SK-N-MC (cell line): Measurements from ENCODE around the gene MTERF1.
A peak's percentile ranks its signal among the peaks of the same experiment; 100 is the strongest.
"Not testable (repeated sequence)": the region's sequence is repeated elsewhere in the genome, so short reads cannot be mapped to it uniquely, and the experiment has no call there.

Source experiments
- DNase-seq: peaks from one replicate; pipeline ENCODE4 v3.0.0-alpha.2; 2011; ENCODE audit warnings: low read depth, low spot score
- H3K27ac ChIP-seq: fragments of 200-600 bp; sonication (generic); 2 replicates; pipeline ENCODE4 v1.5.1; 2016; ENCODE audit warnings: mixed run types
- H3K36me3 ChIP-seq: fragments of 200-600 bp; sonication (generic); 2 replicates; pipeline ENCODE4 v1.6.1; 2017; ENCODE audit warnings: antibody characterized with exemption, low read length, mixed read lengths; ENCODE audit not compliant: insufficient read depth
- H3K4me3 ChIP-seq: fragments of 200-600 bp; sonication (generic); 2 replicates; pipeline ENCODE4 v1.5.1; 2016
- H3K9ac ChIP-seq: fragments of 200-600 bp; sonication (generic); 2 replicates; pipeline ENCODE4 v1.8.0; 2017; ENCODE audit warnings: mixed run types, mixed read lengths; ENCODE audit not compliant: insufficient read length
- H3K9me3 ChIP-seq: fragments of 200-600 bp; sonication (generic); 2 replicates; pipeline ENCODE4 v1.6.1; 2017; ENCODE audit warnings: low read depth, mild to moderate bottlenecking, antibody characterized with exemption, low read length, moderate library complexity, mixed read lengths
- EZH2 ChIP-seq: fragments of 200-600 bp; sonication (generic); IDR thresholded peaks from one replicate; pipeline ENCODE4 v1.6.1; 2017; ENCODE audit warnings: antibody characterized with exemption
- FOXP2 ChIP-seq: optimal IDR thresholded peaks from 2 replicates; pipeline ENCODE3; 2011; ENCODE audit warnings: mild to moderate bottlenecking, moderate library complexity; ENCODE audit not compliant: insufficient read depth; ENCODE audit errors: extremely low read length, control extremely low read depth
- POLR2AphosphoS5 ChIP-seq: IDR thresholded peaks from 2 replicates; pipeline ENCODE4 v1.6.1; 2012; ENCODE audit warnings: mild to moderate bottlenecking, low read depth, low read length, borderline replicate concordance

Gene MTERF1

DNA sequence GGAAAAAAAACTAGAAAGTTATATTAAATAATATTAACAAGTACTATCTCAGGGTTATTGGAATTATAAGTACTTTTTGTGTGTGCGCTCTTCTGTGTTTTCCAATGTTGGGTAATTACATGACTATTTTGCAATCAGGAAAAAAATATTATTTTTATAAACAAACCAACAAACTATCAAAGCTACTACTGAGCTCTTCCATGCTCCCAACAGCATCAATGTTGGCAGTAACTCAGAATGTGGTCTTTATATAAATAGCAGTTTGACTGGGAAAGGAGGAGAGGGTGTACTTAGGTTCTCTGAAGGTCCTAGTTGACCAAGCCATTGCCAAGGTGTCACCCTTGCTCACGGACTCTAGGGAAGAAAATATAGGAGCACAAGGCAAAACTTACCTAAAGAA, 15.0 kb downstream of the MTERF1 start:
- Histone ChIP-seq H3K9ac (peak overlapping the region; percentile 63), H3K27ac (peak overlapping the region; percentile 100), H3K4me3 (0 out of 2 replicates have a peak overlapping the region, but pooled peaks have one; percentile 43), H3K36me3 (peaks cover 11% of the 10 kb centered on the region; the same call in 1 of the 2 replicates), H3K9me3 (no peaks in the 10 kb centered on the region)
- TF ChIP-seq EZH2 = no peak
- no peak for DNase-seq

DNA sequence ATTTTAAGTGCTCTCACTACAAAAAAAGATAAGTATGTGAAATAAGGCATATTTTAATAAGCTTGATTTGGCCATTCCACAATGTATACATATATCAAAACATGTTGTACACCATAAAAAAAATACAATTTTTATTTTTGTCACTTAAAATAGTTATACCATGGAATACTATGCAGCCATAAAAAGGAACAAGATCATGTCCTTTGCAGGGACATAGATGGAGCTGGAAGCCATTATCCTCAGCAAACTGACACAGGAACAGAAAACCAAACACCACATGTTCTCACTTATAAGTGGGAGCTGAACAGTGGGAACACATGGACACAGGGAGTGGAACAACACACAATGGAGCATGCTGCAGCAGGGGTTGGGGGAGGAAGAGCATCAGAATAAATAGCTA, 15.9 kb downstream of the MTERF1 start:
- DNase-seq, H3K9me3 ChIP-seq, H3K4me3 ChIP-seq, H3K9ac ChIP-seq: not testable (repeated sequence)
- Histone ChIP-seq H3K27ac (peak overlapping the region; percentile 100; the same call in 1 of the 2 replicates), H3K36me3 (peaks cover 11% of the 10 kb centered on the region; the same call in 1 of the 2 replicates)

DNA sequence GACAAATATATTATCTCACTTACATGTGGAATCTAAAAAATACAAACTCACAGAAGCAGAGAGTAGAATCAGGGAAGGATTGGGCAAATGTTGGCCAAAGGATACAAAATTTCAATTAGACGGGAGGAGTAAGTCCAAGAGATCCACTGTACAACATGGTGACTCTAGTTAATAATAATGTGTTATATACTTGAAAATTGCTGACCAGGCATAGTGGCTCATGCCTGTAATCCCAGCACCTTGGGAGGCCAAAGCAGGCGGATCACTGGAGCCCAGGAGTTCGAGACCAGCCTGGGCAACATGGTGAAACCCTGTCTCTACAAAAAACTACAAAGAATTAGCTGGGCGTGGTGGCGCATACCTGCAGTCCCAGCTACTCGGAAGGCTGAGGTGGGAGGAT, 16.4 kb downstream of the MTERF1 start:
- H3K4me3 ChIP-seq = no peak overlapping the region
- no peak for TF ChIP-seq EZH2
- no peak for TF ChIP-seq POLR2AphosphoS5
- TF ChIP-seq FOXP2 = no peak
- DNase-seq = no peak
- H3K36me3 ChIP-seq = peaks cover 11% of the 10 kb centered on the region; the same call in 1 of the 2 replicates
- H3K9ac ChIP-seq = no peak overlapping the region
- H3K9me3 ChIP-seq = no peaks in the 10 kb centered on the region
- H3K27ac ChIP-seq = no peak overlapping the region

DNA sequence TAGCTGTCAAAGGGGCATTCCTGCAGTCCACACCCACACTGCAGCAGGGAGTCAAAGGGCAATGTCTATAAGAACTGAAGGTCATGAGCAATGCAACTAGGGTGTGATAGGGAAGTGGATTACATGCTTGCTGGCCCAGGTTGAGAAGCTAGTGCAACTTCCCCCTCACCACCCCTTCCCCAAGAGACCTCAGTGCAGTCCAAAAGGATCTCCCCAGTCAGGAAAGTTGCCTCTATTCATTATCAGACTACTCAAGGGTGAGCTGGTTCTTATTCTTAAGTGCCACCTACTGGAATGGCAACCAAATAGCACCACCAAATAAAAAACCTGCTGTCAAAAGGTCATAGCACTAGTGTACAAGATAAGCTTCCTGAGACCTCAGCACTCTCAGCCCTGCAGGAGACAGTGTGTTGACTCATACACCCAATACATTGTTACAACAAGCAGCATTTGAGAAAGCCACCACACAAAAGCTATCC, 28.2 kb downstream of the MTERF1 start:
- no peak for TF ChIP-seq FOXP2
- TF ChIP-seq EZH2 = no peak
- TF ChIP-seq POLR2AphosphoS5 = no peak
- Histone ChIP-seq H3K36me3 (peaks cover 5% of the 10 kb centered on the region; the same call in 1 of the 2 replicates), H3K4me3 (no peak overlapping the region), H3K9ac (no peak overlapping the region), H3K27ac (no peak overlapping the region), H3K9me3 (peaks cover 9% of the 10 kb centered on the region; the same call in 1 of the 2 replicates)
- no peak for DNase-seq

DNA sequence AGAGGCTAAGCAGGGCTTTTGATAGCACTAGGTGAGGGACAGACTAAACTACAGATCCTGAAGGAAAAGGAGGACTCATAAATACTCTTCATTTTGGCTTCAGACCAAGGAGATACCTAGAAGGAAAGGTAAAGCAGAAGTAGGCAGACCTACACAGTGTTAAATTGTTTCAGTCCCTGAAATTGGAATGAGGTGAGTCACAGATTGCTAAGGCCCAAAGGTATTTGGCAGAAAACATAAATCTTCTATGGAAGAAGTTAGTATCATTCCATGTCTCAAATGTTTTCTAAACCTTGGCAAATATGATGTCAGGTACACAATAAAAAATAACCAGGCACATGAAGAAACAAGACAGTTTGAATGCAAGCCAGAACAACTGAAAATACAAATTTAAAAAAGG, 30.0 kb downstream of the MTERF1 start:
- H3K36me3 ChIP-seq = peaks cover 5% of the 10 kb centered on the region; the same call in 1 of the 2 replicates
- H3K4me3 ChIP-seq = no peak overlapping the region
- H3K9ac ChIP-seq = no peak overlapping the region
- H3K27ac ChIP-seq = no peak overlapping the region
- H3K9me3 ChIP-seq = peaks cover 9% of the 10 kb centered on the region; the same call in 1 of the 2 replicates
- TF ChIP-seq EZH2 (no peak), FOXP2 (no peak), POLR2AphosphoS5 (no peak)
- DNase-seq = no peak

DNA sequence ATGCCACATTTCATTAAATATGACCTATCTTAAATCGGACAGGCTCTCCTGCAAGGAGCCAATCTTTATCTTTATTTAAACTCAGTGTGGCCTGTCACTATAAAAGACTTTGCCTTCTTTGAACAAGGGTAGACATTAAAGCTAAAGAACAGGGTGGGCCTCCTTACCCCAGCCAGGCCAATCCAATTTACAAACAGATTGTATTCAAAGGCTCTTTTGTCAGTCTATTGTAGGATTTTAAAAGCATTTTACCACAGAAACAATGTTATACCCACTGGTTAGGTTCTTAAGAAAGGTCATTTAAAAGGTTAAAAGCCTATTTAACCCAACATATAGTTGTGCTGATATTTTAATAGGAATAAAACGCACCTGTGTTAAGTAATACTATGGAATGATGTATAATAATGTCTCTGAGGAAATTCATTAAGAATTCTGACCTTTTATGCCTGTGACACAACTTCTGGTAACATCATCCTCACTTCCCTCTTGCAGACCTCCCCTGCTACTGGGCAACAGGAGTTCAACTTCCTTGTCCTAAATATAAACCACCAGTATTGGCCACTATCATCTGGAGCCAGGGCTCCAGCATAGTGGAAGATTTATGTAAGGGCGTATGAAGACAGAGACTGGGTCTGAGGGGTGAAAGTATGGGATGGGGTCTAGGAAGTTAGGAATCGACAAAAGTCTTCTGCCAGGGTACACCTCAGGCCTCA, 32.5 kb downstream of the MTERF1 start:
- TF ChIP-seq FOXP2 = no peak
- no peaks in the 10 kb centered on the region; the same call in 1 of the 2 replicates for H3K36me3 ChIP-seq
- DNase-seq = no peak
- no peak overlapping the region for H3K4me3 ChIP-seq
- H3K9me3 ChIP-seq = peaks cover 6% of the 10 kb centered on the region; the same call in 1 of the 2 replicates
- H3K9ac ChIP-seq = no peak overlapping the region
- no peak overlapping the region; the same call in 1 of the 2 replicates for H3K27ac ChIP-seq

DNA sequence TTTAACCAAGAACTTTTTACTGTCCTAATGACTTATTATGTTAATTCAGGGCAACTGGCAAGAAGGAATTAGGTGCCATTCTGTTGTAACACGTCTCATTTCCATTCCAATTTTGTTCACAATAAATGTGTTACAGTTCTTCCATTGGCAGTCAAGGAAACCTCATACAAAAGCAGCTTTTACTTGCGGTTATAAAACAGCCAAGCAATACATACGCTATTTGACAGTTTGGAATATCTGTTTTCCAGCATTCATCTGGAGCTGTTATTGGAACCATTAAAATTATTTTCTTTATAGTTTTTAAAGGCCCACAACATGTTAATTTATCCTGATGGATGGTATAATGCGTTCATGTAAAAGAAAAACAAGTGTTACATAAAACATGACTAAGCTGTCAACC, 33.3 kb downstream of the MTERF1 start:
- H3K36me3 ChIP-seq = no peaks in the 10 kb centered on the region
- peak overlapping the region; percentile 69; the same call in 1 of the 2 replicates for H3K27ac ChIP-seq
- H3K4me3 ChIP-seq = no peak overlapping the region
- DNase-seq = no peak
- TF ChIP-seq POLR2AphosphoS5 = no peak
- H3K9ac ChIP-seq = no peak overlapping the region
- no peaks in the 10 kb centered on the region for H3K9me3 ChIP-seq

DNA sequence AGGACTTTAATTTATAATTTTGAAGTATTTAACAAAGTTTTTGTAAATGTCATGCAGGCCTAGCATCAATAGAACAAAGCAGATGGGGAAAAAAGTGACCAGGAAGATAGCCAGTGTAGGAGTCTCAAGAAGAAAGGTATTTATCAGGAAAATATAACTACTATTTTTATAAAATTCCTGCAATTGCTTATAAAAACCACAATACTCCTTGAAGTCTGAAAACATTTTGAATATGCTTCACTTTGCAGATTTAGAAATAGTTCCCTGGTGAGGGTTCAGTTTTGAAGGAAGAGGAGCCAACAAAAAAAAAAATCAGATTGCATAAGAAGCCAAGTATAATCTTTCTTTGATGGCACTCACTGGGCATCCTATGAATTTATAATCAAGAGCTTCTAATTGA, 34.1 kb downstream of the MTERF1 start:
- Histone ChIP-seq H3K27ac (peak overlapping the region; percentile 69), H3K9ac (no peak overlapping the region), H3K4me3 (no peak overlapping the region), H3K36me3 (no peaks in the 10 kb centered on the region), H3K9me3 (no peaks in the 10 kb centered on the region)
- TF ChIP-seq FOXP2 (no peak), POLR2AphosphoS5 (no peak)
- no peak for DNase-seq

DNA sequence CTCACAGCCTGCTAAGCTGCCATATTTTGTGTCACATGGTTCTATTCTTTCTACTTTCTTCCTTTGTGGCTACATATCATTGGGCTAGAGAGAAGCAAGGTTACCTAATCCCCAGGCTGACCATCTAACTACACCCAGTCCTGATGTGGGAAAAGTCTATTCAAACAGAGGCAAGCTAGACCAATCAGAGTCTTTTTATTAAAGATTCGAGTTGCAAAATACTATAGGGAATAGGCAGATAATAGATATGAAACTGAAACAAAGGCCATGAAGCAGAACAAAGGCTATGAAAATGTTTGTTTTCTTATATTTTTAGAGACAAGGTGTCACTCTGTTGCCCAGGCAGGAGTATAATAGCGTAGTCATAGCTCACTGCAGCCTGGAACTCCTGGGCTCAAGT, 36.7 kb downstream of the MTERF1 start:
- DNase-seq = no peak
- TF ChIP-seq EZH2 = no peak
- TF ChIP-seq FOXP2 = no peak
- TF ChIP-seq POLR2AphosphoS5 = no peak

More for the DNA sequence above, 36.7 kb downstream of the MTERF1 start:
- Histone ChIP-seq H3K9me3 (no peaks in the 10 kb centered on the region), H3K4me3 (no peak overlapping the region), H3K27ac (no peak overlapping the region), H3K36me3 (no peaks in the 10 kb centered on the region), H3K9ac (no peak overlapping the region)
